Measurements from ENCODE around the gene MAPK1. TPM values are rescaled to one million over a fixed set of nuclear protein-coding genes. Genes with fewer than 3 reads are reported as not detected.

MAPK1 gene
- total RNA-seq, 1 donor = 74.2 TPM

GRCh38 chr22:21766691-21767462, 100.6 kb downstream of the MAPK1 start:
- TF ChIP-seq CTCF (IDR thresholded peaks at IDR 0.05; ENCODE audit: insufficient read depth, low read length) = no peak

GRCh38 chr22:21765909-21766529, 101.4 kb downstream of the MAPK1 start:
- no peak for DNase-seq (ENCODE audit: low read depth)
- H3K4me3 ChIP-seq (ENCODE audit: low read depth, low read length) = no peak overlapping the region
- no peak for TF ChIP-seq CTCF (IDR thresholded peaks at IDR 0.05; ENCODE audit: insufficient read depth, low read length)

More at GRCh38 chr22:21766691-21767462, 100.6 kb downstream of the MAPK1 start:
- DNase-seq (ENCODE audit: low read depth) = no peak
- H3K4me3 ChIP-seq (ENCODE audit: low read depth, low read length) = no peak overlapping the region

GRCh38 chr22:21764038-21764804, 103.2 kb downstream of the MAPK1 start:
- no peak for DNase-seq (ENCODE audit: low read depth)
- H3K4me3 ChIP-seq (ENCODE audit: low read depth, low read length) = no peak overlapping the region
- no peak for TF ChIP-seq CTCF (IDR thresholded peaks at IDR 0.05; ENCODE audit: insufficient read depth, low read length)

- H3K4me3 ChIP-seq (ENCODE audit: low read depth, low read length) = no peak overlapping the region
- TF ChIP-seq CTCF (IDR thresholded peaks at IDR 0.05; ENCODE audit: insufficient read depth, low read length) = no peak
- DNase-seq (ENCODE audit: low read depth) = no peak
Observed at GRCh38 chr22:21762712-21763581, 104.5 kb downstream of the MAPK1 start.

GRCh38 chr22:21761994-21762680, 105.3 kb downstream of the MAPK1 start:
- no peak overlapping the region for H3K4me3 ChIP-seq (ENCODE audit: low read depth, low read length)
- TF ChIP-seq CTCF (IDR thresholded peaks at IDR 0.05; ENCODE audit: insufficient read depth, low read length) = no peak
- no peak for DNase-seq (ENCODE audit: low read depth)

Data from fibroblast of the aortic adventitia (primary cell).